DMS114 treated with DMSO at 0.1 percent for 48 hours (cell line): ENCODE measurements around the gene NAV2.

ENCODE experiments used
- DNase-seq: peaks from one replicate; lab custom pipeline; 2025; ENCODE audit not compliant: unreplicated experiment; lab: John Stamatoyannopoulos, UW

Gene NAV2

GRCh38 chr11:19739872-19740271 is 27.2 kb downstream of the NAV2 start:
- DNase-seq: peak; percentile 1

GRCh38 chr11:19740586-19740985 is 27.9 kb downstream of the NAV2 start:
- DNase-seq: no peak

- DNase-seq: peak; percentile 6
Observed at GRCh38 chr11:19742588-19743292, 30.1 kb downstream of the NAV2 start.

- no peak for DNase-seq
Observed at GRCh38 chr11:19743622-19744021, 31.0 kb downstream of the NAV2 start.

- DNase-seq: no peak
Observed at GRCh38 chr11:19744130-19744529, 31.5 kb downstream of the NAV2 start.

- DNase-seq: no peak
Observed at GRCh38 chr11:19746086-19746485, 33.4 kb downstream of the NAV2 start.

- no peak for DNase-seq
Observed at GRCh38 chr11:19747634-19748033, 35.0 kb downstream of the NAV2 start.

- no peak for DNase-seq
Observed at GRCh38 chr11:19751055-19751454, 38.4 kb downstream of the NAV2 start.

- no peak for DNase-seq
Observed at GRCh38 chr11:19753451-19754106, 40.9 kb downstream of the NAV2 start.

GRCh38 chr11:19756675-19757475 is 44.2 kb downstream of the NAV2 start:
- no peak for DNase-seq

- no peak for DNase-seq
Observed at GRCh38 chr11:19759389-19759788, 46.8 kb downstream of the NAV2 start.

- no peak for DNase-seq
Observed at GRCh38 chr11:19762266-19762665, 49.6 kb downstream of the NAV2 start.

GRCh38 chr11:19763330-19763729 is 50.7 kb downstream of the NAV2 start:
- DNase-seq: no peak

GRCh38 chr11:19766206-19766605 is 53.6 kb downstream of the NAV2 start:
- DNase-seq: no peak

GRCh38 chr11:19766810-19767209 is 54.2 kb downstream of the NAV2 start:
- no peak for DNase-seq

- DNase-seq: no peak
Observed at GRCh38 chr11:19767627-19768151, 55.1 kb downstream of the NAV2 start.

- no peak for DNase-seq
Observed at GRCh38 chr11:19768197-19768596, 55.6 kb downstream of the NAV2 start.

- DNase-seq: no peak
Observed at GRCh38 chr11:19768815-19769214, 56.2 kb downstream of the NAV2 start.

- DNase-seq: no peak
Observed at GRCh38 chr11:19769820-19770219, 57.2 kb downstream of the NAV2 start.

- DNase-seq: no peak
Observed at GRCh38 chr11:19770277-19770676, 57.6 kb downstream of the NAV2 start.

GRCh38 chr11:19771463-19771862 is 58.8 kb downstream of the NAV2 start:
- no peak for DNase-seq

GRCh38 chr11:19772480-19772879 is 59.8 kb downstream of the NAV2 start:
- no peak for DNase-seq
